HepG2 (cell line): ENCODE measurements around the gene RPS6KL1.

Experiments used
- FOXA1 ChIP-seq, 2 experiments: fragments of 450-650 bp in 1 of 2; sonication (generic) in 1 of 2; formaldehyde crosslinking in 1 of 2; IDR thresholded peaks; 2 replicates each; pipeline versions ENCODE4 v1.4.0 to v1.6.1; 2016 to 2020; ENCODE audit warnings: missing genetic modification reagents in 1 of 2
- MAZ ChIP-seq, 2 experiments: sonication (generic) in 1 of 2; formaldehyde crosslinking in 1 of 2; IDR thresholded peaks; 2 replicates each; pipeline versions ENCODE4 v1.5.0 to v1.6.1; 2012 to 2020; ENCODE audit warnings: low read depth in 2 of 2, mild to moderate bottlenecking in 2 of 2, borderline replicate concordance in 1 of 2, improper control_type of control experiment in 1 of 2, low read length in 1 of 2, missing genetic modification reagents in 1 of 2, moderate library complexity in 1 of 2
- NR2F1 ChIP-seq, 2 experiments: fragments of 450-650 bp in 1 of 2; formaldehyde crosslinking in 1 of 2; IDR thresholded peaks; 2 replicates each; pipeline versions ENCODE4 v1.5.0 to v1.6.1; 2016 to 2020; ENCODE audit warnings: mild to moderate bottlenecking in 1 of 2, missing compliant biosample characterization in 1 of 2, missing genetic modification reagents in 1 of 2, moderate library complexity in 1 of 2
- SOX13 ChIP-seq, 3 experiments: fragments of 450-650 bp in 1 of 3; sonication (generic) in 1 of 3; formaldehyde crosslinking in 1 of 3; IDR thresholded peaks in 2 of 3; conservative IDR thresholded peaks in 1 of 3; 2 replicates each; pipeline versions ENCODE4 v1.5.0 to v1.6.1; 2016 to 2020; ENCODE audit warnings: antibody characterized with exemption in 1 of 3, mild to moderate bottlenecking in 1 of 3, missing compliant biosample characterization in 1 of 3, missing genetic modification reagents in 1 of 3, moderate library complexity in 1 of 3
- ZNF761 ChIP-seq: sonication (generic); formaldehyde crosslinking; conservative IDR thresholded peaks from 2 replicates; pipeline ENCODE4 v1.4.0; 2020; ENCODE audit warnings: mild to moderate bottlenecking, missing genetic modification reagents

GRCh38 chr14:74863274-74863673, 59.8 kb downstream of the RPS6KL1 start:
- TF ChIP-seq NR2F1 (CRISPR knock-in tag; IDR thresholded peaks at IDR 0.05): no peak
- TF ChIP-seq MAZ (IDR thresholded peaks at IDR 0.05; ENCODE audit: borderline replicate concordance, low read depth, low read length): no peak
- no peak for TF ChIP-seq MAZ (CRISPR knock-in tag; IDR thresholded peaks at IDR 0.05; ENCODE audit: low read depth)
- TF ChIP-seq FOXA1 (IDR thresholded peaks at IDR 0.05): no peak
- no peak for TF ChIP-seq FOXA1 (CRISPR knock-in tag; IDR thresholded peaks at IDR 0.05)
- no peak for TF ChIP-seq SOX13 (IDR thresholded peaks at IDR 0.05)
- no peak for TF ChIP-seq SOX13 (CRISPR knock-in tag; conservative IDR thresholded peaks at IDR 0.05 in 1 of 2, IDR thresholded peaks at IDR 0.05 in 1 of 2)
- no peak for TF ChIP-seq ZNF761 (CRISPR knock-in tag)
